H1 (cell line): Measurements from ENCODE around the gene ADAM23. TPM values are rescaled to one million over a fixed set of nuclear protein-coding genes. Genes with fewer than 3 reads are reported as not detected.

Source experiments
- CTCF ChIA-PET: fragments of 300-600 bp; sonication (Branson Sonifier 250); formaldehyde crosslinking; loops from one replicate; lab custom pipeline; 2021; ENCODE audit not compliant: partially characterized antibody; lab: Charles Lee
- POLR2A ChIA-PET: fragments of 300-600 bp; sonication (Branson Sonifier 250); formaldehyde crosslinking; loops from one replicate; lab custom pipeline; 2021; ENCODE audit warnings: inconsistent platforms; ENCODE audit not compliant: partially characterized antibody; lab: Charles Lee
- DNase-seq, 2 experiments: peaks; one replicate each; pipeline versions ENCODE4 v3.0.0 to v3.0.0-alpha.2; 2010 to 2022; ENCODE audit warnings: low spot score in 2 of 2, low read depth in 1 of 2, mixed read lengths in 1 of 2
- FAIRE-seq: peaks from 2 replicates; lab custom pipeline; 2011; peaks lifted over from hg19 to GRCh38; lab: Jason Lieb, UNC
- H2AFZ ChIP-seq: 2 replicates; pipeline ENCODE4 v1.8.1; 2012; ENCODE audit warnings: low read length, inconsistent platforms
- H2AK5ac ChIP-seq: 2 replicates; pipeline ENCODE4 v1.6.1; 2013; ENCODE audit warnings: low read depth, low read length
- H2BK120ac ChIP-seq: replicated peaks from 2 replicates; pipeline ENCODE3; 2013; ENCODE audit warnings: low read depth, low read length, inconsistent platforms
- H2BK12ac ChIP-seq: 2 replicates; pipeline ENCODE4 v1.6.1; 2013; ENCODE audit warnings: low read depth, low read length
- H2BK15ac ChIP-seq: 2 replicates; pipeline ENCODE4 v1.6.1; 2013; ENCODE audit warnings: low read length
- H2BK20ac ChIP-seq: 2 replicates; pipeline ENCODE4 v1.6.1; 2013; ENCODE audit warnings: low read length
- H2BK5ac ChIP-seq: 2 replicates; pipeline ENCODE4 v1.6.1; 2013; ENCODE audit warnings: low read depth, low read length
- H3K14ac ChIP-seq: 2 replicates; pipeline ENCODE4 v1.6.1; 2013; ENCODE audit warnings: inconsistent platforms; ENCODE audit not compliant: insufficient read length
- H3K18ac ChIP-seq: 2 replicates; pipeline ENCODE4 v1.6.1; 2013; ENCODE audit warnings: low read length; ENCODE audit errors: extremely low read depth
- H3K23ac ChIP-seq: 2 replicates; pipeline ENCODE4 v1.6.1; 2013; ENCODE audit warnings: inconsistent platforms; ENCODE audit not compliant: insufficient read length
- H3K23me2 ChIP-seq: 2 replicates; pipeline ENCODE4 v1.6.1; 2013; ENCODE audit warnings: low read depth, low read length
- H3K27ac ChIP-seq: 2 replicates; pipeline ENCODE4 v1.6.1; 2011; ENCODE audit warnings: low read depth, low read length, inconsistent platforms
- H3K27me3 ChIP-seq, 4 experiments: replicated peaks in 1 of 4; 1 replicate in 1 of 4; 2 replicates in 3 of 4; pipeline versions ENCODE4 v1.6.1 to v1.8.1; 2011 to 2013; ENCODE audit warnings: low read length in 3 of 4, mild to moderate bottlenecking in 3 of 4, inconsistent platforms in 2 of 4, mixed read lengths in 2 of 4, moderate library complexity in 1 of 4; ENCODE audit not compliant: control insufficient read depth in 3 of 4, insufficient read depth in 3 of 4; ENCODE audit errors: extremely low read depth in 1 of 4
- H3K36me3 ChIP-seq, 4 experiments: 2 replicates each; pipeline versions ENCODE4 v1.6.1 to v1.8.1; 2011 to 2013; ENCODE audit warnings: mild to moderate bottlenecking in 4 of 4, low read length in 3 of 4, moderate library complexity in 2 of 4, control low read depth in 1 of 4, inconsistent platforms in 1 of 4; ENCODE audit not compliant: insufficient read depth in 4 of 4, control insufficient read depth in 2 of 4
- H3K4ac ChIP-seq: replicated peaks from 2 replicates; pipeline ENCODE3; 2013; ENCODE audit warnings: low read length, low read depth, mixed read lengths, inconsistent platforms; ENCODE audit not compliant: insufficient read length
- H3K4me1 ChIP-seq, 4 experiments: replicated peaks in 1 of 4; 1 replicate in 1 of 4; 2 replicates in 3 of 4; pipeline versions ENCODE4 v1.6.1 to v1.8.1; 2011 to 2013; ENCODE audit warnings: low read length in 3 of 4, inconsistent platforms in 2 of 4, mixed read lengths in 1 of 4; ENCODE audit not compliant: insufficient read depth in 4 of 4, control insufficient read depth in 3 of 4
- H3K4me2 ChIP-seq, 2 experiments: 2 replicates each; pipeline versions ENCODE4 v1.6.1 to v1.8.1; 2011 to 2013; ENCODE audit warnings: low read depth in 2 of 2, low read length in 2 of 2, control low read depth in 1 of 2, inconsistent platforms in 1 of 2, mild to moderate bottlenecking in 1 of 2; ENCODE audit not compliant: insufficient read depth in 1 of 2
- H3K4me3 ChIP-seq, 4 experiments: fragments of 200-600, 300-600 bp in 1 of 4; sonication (generic), shearing (Covaris generic), sonication (Bioruptor Twin) in 1 of 4; 2 replicates each; pipeline versions ENCODE4 v1.5.1 to v1.8.1; 2011 to 2016; ENCODE audit warnings: low read length in 4 of 4, low read depth in 3 of 4, control low read depth in 2 of 4, inconsistent platforms in 2 of 4, mild to moderate bottlenecking in 2 of 4, mixed read lengths in 1 of 4, moderate library complexity in 1 of 4; ENCODE audit not compliant: insufficient read depth in 2 of 4; ENCODE audit errors: extremely low read depth in 1 of 4
- H3K56ac ChIP-seq: replicated peaks from 2 replicates; pipeline ENCODE3; 2013; ENCODE audit warnings: low read depth, mild to moderate bottlenecking, mixed read lengths, low read length, inconsistent platforms; ENCODE audit not compliant: insufficient read length
- H3K79me1 ChIP-seq: 2 replicates; pipeline ENCODE4 v1.6.1; 2013; ENCODE audit warnings: low read depth, low read length, control low read depth
- H3K79me2 ChIP-seq, 2 experiments: 2 replicates each; pipeline versions ENCODE4 v1.6.1 to v1.8.1; 2012 to 2013; ENCODE audit warnings: low read length in 2 of 2, mild to moderate bottlenecking in 2 of 2, inconsistent platforms in 1 of 2; ENCODE audit not compliant: insufficient read depth in 2 of 2, control insufficient read depth in 1 of 2
- H3K9ac ChIP-seq, 4 experiments: replicated peaks in 1 of 4; 1 replicate in 1 of 4; 2 replicates in 3 of 4; pipeline versions ENCODE4 v1.6.1 to v1.8.1; 2011 to 2013; ENCODE audit warnings: low read depth in 3 of 4, low read length in 3 of 4, control low read depth in 2 of 4, mild to moderate bottlenecking in 2 of 4, moderate library complexity in 2 of 4, inconsistent platforms in 1 of 4; ENCODE audit errors: extremely low read depth in 1 of 4
- H3K9me3 ChIP-seq, 2 experiments: 2 replicates each; pipeline versions ENCODE4 v1.6.1 to v1.8.1; 2012 to 2013; ENCODE audit warnings: mild to moderate bottlenecking in 2 of 2, moderate library complexity in 2 of 2, control low read depth in 1 of 2, inconsistent platforms in 1 of 2, low read depth in 1 of 2, low read length in 1 of 2, mixed read lengths in 1 of 2; ENCODE audit not compliant: insufficient read depth in 2 of 2
- H4K20me1 ChIP-seq, 2 experiments: replicated peaks in 1 of 2; 2 replicates each; pipeline versions ENCODE3 to v1.8.1; 2011 to 2013; ENCODE audit warnings: inconsistent platforms in 2 of 2, low read length in 2 of 2, mild to moderate bottlenecking in 1 of 2; ENCODE audit not compliant: insufficient read depth in 2 of 2, control insufficient read depth in 1 of 2
- H4K5ac ChIP-seq: 2 replicates; pipeline ENCODE4 v1.6.1; 2013; ENCODE audit warnings: low read length, low read depth, mixed read lengths, inconsistent platforms; ENCODE audit not compliant: insufficient read length
- H4K8ac ChIP-seq: 2 replicates; pipeline ENCODE4 v1.8.0; 2013; ENCODE audit warnings: mild to moderate bottlenecking, moderate library complexity, low read length, inconsistent platforms; ENCODE audit not compliant: insufficient read depth; ENCODE audit errors: extremely low read depth
- H4K91ac ChIP-seq: replicated peaks from 2 replicates; pipeline ENCODE3; 2013; ENCODE audit warnings: low read length, mixed read lengths, inconsistent platforms; ENCODE audit not compliant: insufficient read length
- WGBS, 2 experiments: shearing (Covaris generic) in 1 of 2; methylation state at CpG; one replicate each; pipeline versions ENCODE4 v1.1.6 to v1.1.7; 2013 to 2015; ENCODE audit warnings: low lambda C conversion rate in 2 of 2, mixed read lengths in 2 of 2, inconsistent platforms in 1 of 2, low coverage in 1 of 2, missing lambda C conversion rate in 1 of 2; ENCODE audit not compliant: insufficient replicate concordance in 2 of 2, insufficient coverage in 1 of 2, insufficient read length in 1 of 2; ENCODE audit errors: extremely low coverage in 1 of 2, missing lambda C conversion rate in 1 of 2; 5-methylcytosine and 5-hydroxymethylcytosine counted together
- long read RNA-seq, 2 experiments: library from RNA in 1 of 2; library from capped mRNA in 1 of 2; stranded (forward); transcript quantifications; one replicate each; pipeline ENCODE4 v2.0.0, GENCODE V29; 2021; ENCODE audit warnings: inconsistent platforms in 1 of 2
- polyA minus RNA-seq, 3 experiments: library from RNA; depleted of rRNA, polyadenylated mRNA; stranded (reverse); fragments of >200 nt; gene quantifications; 1 replicate in 2 of 3; 2 replicates in 1 of 3; pipeline ENCODE4 v1.2.3, GENCODE V29; 2011
- polyA plus RNA-seq, 7 experiments: library from polyadenylated mRNA; depleted of rRNA in 3 of 7; stranded (reverse) in 5 of 7; unstranded in 2 of 7; fragments of >200 nt in 5 of 7; fragments of 200-250 nt in 2 of 7; gene quantifications; 1 replicate in 5 of 7; 2 replicates in 1 of 7; 4 replicates in 1 of 7; pipeline versions ENCODE4 v1.2.1 to v1.2.3, GENCODE V29; 2011 to 2013; ENCODE audit warnings: missing spikeins in 2 of 7, mixed read lengths in 2 of 7
- total RNA-seq: library from RNA; stranded (reverse); fragmentation: NEBNext Ultra II Directional; extraction: Animal tissue kit (Norgen Biotek cat#: 25700); gene quantifications from 2 replicates; pipeline ENCODE4 v1.2.1, GENCODE V29; 2021

Gene ADAM23
- total RNA-seq (20.8 and 21.3 TPM in 2 replicates), polyA plus RNA-seq (2011; rRNA removed) (7.5 and 9.9 TPM in 2 replicates), polyA minus RNA-seq (2011; rRNA and poly(A)+ RNA removed) (19.8 and 24.6 TPM in 2 replicates)
- 10.2 TPM for polyA plus RNA-seq (2011; cell fraction: cytosol; rRNA removed)
- 11.8 TPM for polyA plus RNA-seq (2011; cell fraction: nucleus; rRNA removed)
- polyA plus RNA-seq (2012, experiment 1 of 2): 20.2 to 27.4 TPM (median 24.6 TPM) in 4 replicates
- polyA plus RNA-seq (2012, experiment 2 of 2): 5.6 TPM
- 15.5 TPM for polyA plus RNA-seq (2013, experiment 1 of 2)
- 18.0 TPM for polyA plus RNA-seq (2013, experiment 2 of 2)
- 11.3 TPM for polyA minus RNA-seq (2011; cell fraction: cytosol; rRNA and poly(A)+ RNA removed)
- 32.2 TPM for polyA minus RNA-seq (2011; cell fraction: nucleus; rRNA and poly(A)+ RNA removed)
- long read RNA-seq, experiment 1, full-length matches to known transcripts: 2 of 13 reads
- long read RNA-seq, experiment 1, partial matches to known transcripts: 3 of 13 reads
- long read RNA-seq, experiment 1, other reads (novel, unspliced or antisense): 8 of 13 reads
- long read RNA-seq, experiment 2, partial matches to known transcripts: 3 of 5 reads
- long read RNA-seq, experiment 2, other reads (novel, unspliced or antisense): 2 of 5 reads

GRCh38 chr2:206442833-206443734, at the start of gene ADAM23:
Gene ADAM23 (plus strand): TSS chr2:206443532. CDS start chr2:206443867, 335 bp downstream.
- no peak for FAIRE-seq
- Histone ChIP-seq H3K18ac (peak within 1 kb of the TSS; percentile 0; the same call in 1 of the 2 replicates), H3K14ac (no peak within 1 kb of the TSS), H3K4ac (no peak within 1 kb of the TSS), H3K23me2 (peaks cover 10% of the 10 kb centered on the region), H2BK20ac (no peak within 1 kb of the TSS), H2BK12ac (no peak within 1 kb of the TSS), H2BK120ac (no peak within 1 kb of the TSS), H3K23ac (no peak within 1 kb of the TSS), H4K20me1 (peaks cover 0 to 2% of the 10 kb centered on the region in 2 experiments), H4K5ac (no peak within 1 kb of the TSS), H2BK15ac (no peak within 1 kb of the TSS), H2BK5ac (no peak within 1 kb of the TSS), H2AK5ac (no peak within 1 kb of the TSS), H4K91ac (no peak within 1 kb of the TSS), H3K36me3 (no peaks in the 10 kb centered on the region), H4K8ac (peak within 1 kb of the TSS; percentile 58; the same call in 1 of the 2 replicates), H2AFZ (peak within 1 kb of the TSS; percentile 94), H3K79me2 (no peaks in the 10 kb centered on the region), H3K56ac (no peak within 1 kb of the TSS), H3K79me1 (no peaks in the 10 kb centered on the region), H3K4me2 (peak within 1 kb of the TSS; percentile 77 to 95), H3K27me3 (peaks cover 4 to 19% (median 12%) of the 10 kb centered on the region in 4 experiments; a peak in 5 of 7 replicates), H3K27ac (no peak within 1 kb of the TSS), H3K9ac (peak within 1 kb of the TSS; percentile 56 to 89 (median 64); a peak in 6 of 7 replicates), H3K4me1 (peaks cover 1 to 12% (median 5%) of the 10 kb centered on the region in 4 experiments; a peak in 6 of 7 replicates), H3K4me3 (peak within 1 kb of the TSS; percentile 55 to 74 (median 72)), H3K9me3 (no peaks in the 10 kb centered on the region)
- ChIA-PET POLR2A (no interaction called here), CTCF (interaction anchor here (0.8 kb wide), 1 partner anchor 101 kb away, joined by 3 read pairs; no protein-coding TSS in a partner anchor)
- DNase-seq: peak; percentile 39 to 84
- WGBS, 2 experiments: 3% methylated on average over 41 of the region's 81 CpGs; no CpG with 5 or more reads in 1 of the 2 experiments
